ENCODE measurements around the gene HEMK1. TPM values are rescaled to one million over a fixed set of nuclear protein-coding genes. Genes with fewer than 3 reads are reported as not detected.

Gene HEMK1
- total RNA-seq, 3 donors from 2014 or later (not counting 1 experiment from before 2014, with no cell fraction given): 20.5 to 29.3 (median 28.2) TPM

GRCh38 chr3:50523279-50523811 lies 46.0 kb upstream of the HEMK1 start:
- ATAC-seq (no peak), DNase-seq (no peak)
- Histone ChIP-seq H3K4me3 (ENCODE audit: low read length) (no peak overlapping the region), H3K27ac (ENCODE audit: low read length) (no peak overlapping the region), H3K27me3 (ENCODE audit: control insufficient read depth, insufficient read depth, low read length) (no peaks in the 10 kb centered on the region), H3K4me1 (ENCODE audit: control insufficient read depth, insufficient read depth, low read length) (peaks cover 7% of the 10 kb centered on the region), H3K9me3 (ENCODE audit: control insufficient read depth, insufficient read depth, low read length) (no peaks in the 10 kb centered on the region), H3K36me3 (ENCODE audit: control insufficient read depth, insufficient read depth, low read length) (no peaks in the 10 kb centered on the region)
- H3K27me3 Mint-ChIP-seq (ENCODE audit: low read depth in 2 of 2): no peaks in the 10 kb centered on the region
- WGBS (ENCODE audit: insufficient coverage): 92% methylated on average over 8 of the region's 9 CpGs
- peaks cover 10 to 14% of the 10 kb centered on the region in 2 donors for H3K4me1 Mint-ChIP-seq
- H3K27ac Mint-ChIP-seq: no peak overlapping the region
- H3K9me3 Mint-ChIP-seq: no peaks in the 10 kb centered on the region
- no peak for TF ChIP-seq CTCF (IDR thresholded peaks at IDR 0.05)
- no peak overlapping the region for H3K4me3 Mint-ChIP-seq
- no peaks in the 10 kb centered on the region for H3K36me3 Mint-ChIP-seq
- intact Hi-C loops (cut with micrococcal nuclease): no loop called here

GRCh38 chr3:50524746-50525145 lies 44.6 kb upstream of the HEMK1 start:
- ATAC-seq (no peak), DNase-seq (no peak)
- H3K4me3 ChIP-seq (ENCODE audit: low read length): no peak overlapping the region
- peaks cover 0 to 4% of the 10 kb centered on the region in 2 donors for H3K4me1 Mint-ChIP-seq
- H3K27me3 Mint-ChIP-seq (ENCODE audit: low read depth in 2 of 2): peaks cover 8 to 14% of the 10 kb centered on the region in 2 donors
- intact Hi-C loops (cut with micrococcal nuclease): no loop called here
- H3K4me3 Mint-ChIP-seq: no peak overlapping the region
- H3K36me3 ChIP-seq (ENCODE audit: control insufficient read depth, insufficient read depth, low read length): no peaks in the 10 kb centered on the region
- no peaks in the 10 kb centered on the region for H3K9me3 ChIP-seq (ENCODE audit: control insufficient read depth, insufficient read depth, low read length)
- peaks cover under 1% of the 10 kb centered on the region for H3K4me1 ChIP-seq (ENCODE audit: control insufficient read depth, insufficient read depth, low read length)
- 98% methylated on average over 4 of the region's 5 CpGs for WGBS (ENCODE audit: insufficient coverage)
- H3K36me3 Mint-ChIP-seq: no peaks in the 10 kb centered on the region
- H3K9me3 Mint-ChIP-seq: no peaks in the 10 kb centered on the region
- H3K27ac Mint-ChIP-seq: no peak overlapping the region
- H3K27ac ChIP-seq (ENCODE audit: low read length): no peak overlapping the region
- TF ChIP-seq CTCF (IDR thresholded peaks at IDR 0.05): no peak
- no peaks in the 10 kb centered on the region for H3K27me3 ChIP-seq (ENCODE audit: control insufficient read depth, insufficient read depth, low read length)

GRCh38 chr3:50525191-50525910 lies 44.0 kb upstream of the HEMK1 start:
- H3K27me3 Mint-ChIP-seq (ENCODE audit: low read depth in 2 of 2): peaks cover 10 to 16% of the 10 kb centered on the region in 2 donors
- H3K4me3 Mint-ChIP-seq: no peak overlapping the region
- no peaks in the 10 kb centered on the region for H3K9me3 ChIP-seq (ENCODE audit: control insufficient read depth, insufficient read depth, low read length)
- TF ChIP-seq CTCF (IDR thresholded peaks at IDR 0.05): no peak
- H3K9me3 Mint-ChIP-seq: no peaks in the 10 kb centered on the region
- H3K27ac ChIP-seq (ENCODE audit: low read length): no peak overlapping the region
- ATAC-seq (no peak), DNase-seq (no peak)
- no peak overlapping the region for H3K4me3 ChIP-seq (ENCODE audit: low read length)
- intact Hi-C loops (cut with micrococcal nuclease): no loop called here
- H3K36me3 ChIP-seq (ENCODE audit: control insufficient read depth, insufficient read depth, low read length): no peaks in the 10 kb centered on the region
- no peak overlapping the region for H3K27ac Mint-ChIP-seq
- no peaks in the 10 kb centered on the region for H3K4me1 ChIP-seq (ENCODE audit: control insufficient read depth, insufficient read depth, low read length)
- WGBS (ENCODE audit: insufficient coverage): 77% methylated on average over 9 of the region's 9 CpGs
- peaks cover 0 to 4% of the 10 kb centered on the region in 2 donors for H3K4me1 Mint-ChIP-seq
- H3K27me3 ChIP-seq (ENCODE audit: control insufficient read depth, insufficient read depth, low read length): peaks cover 4% of the 10 kb centered on the region
- no peaks in the 10 kb centered on the region for H3K36me3 Mint-ChIP-seq

Measured in natural killer cell (primary cell).